GM18861 (cell line): Measurements from ENCODE around the gene CCDC51.
"Not testable (repeated sequence)": the region's sequence is repeated elsewhere in the genome, so short reads cannot be mapped to it uniquely, and the experiment has no call there.

ENCODE experiments used
- ATAC-seq: cut with Tn5 transposase; IDR thresholded peaks from one replicate; pipeline ENCODE4 v1.9.1; 2021; ENCODE audit not compliant: unreplicated experiment

CCDC51 gene

GRCh38 chr3:48466386-48467109 is 26.6 kb upstream of the CCDC51 start:
- ATAC-seq = peak; percentile 3

DNA sequence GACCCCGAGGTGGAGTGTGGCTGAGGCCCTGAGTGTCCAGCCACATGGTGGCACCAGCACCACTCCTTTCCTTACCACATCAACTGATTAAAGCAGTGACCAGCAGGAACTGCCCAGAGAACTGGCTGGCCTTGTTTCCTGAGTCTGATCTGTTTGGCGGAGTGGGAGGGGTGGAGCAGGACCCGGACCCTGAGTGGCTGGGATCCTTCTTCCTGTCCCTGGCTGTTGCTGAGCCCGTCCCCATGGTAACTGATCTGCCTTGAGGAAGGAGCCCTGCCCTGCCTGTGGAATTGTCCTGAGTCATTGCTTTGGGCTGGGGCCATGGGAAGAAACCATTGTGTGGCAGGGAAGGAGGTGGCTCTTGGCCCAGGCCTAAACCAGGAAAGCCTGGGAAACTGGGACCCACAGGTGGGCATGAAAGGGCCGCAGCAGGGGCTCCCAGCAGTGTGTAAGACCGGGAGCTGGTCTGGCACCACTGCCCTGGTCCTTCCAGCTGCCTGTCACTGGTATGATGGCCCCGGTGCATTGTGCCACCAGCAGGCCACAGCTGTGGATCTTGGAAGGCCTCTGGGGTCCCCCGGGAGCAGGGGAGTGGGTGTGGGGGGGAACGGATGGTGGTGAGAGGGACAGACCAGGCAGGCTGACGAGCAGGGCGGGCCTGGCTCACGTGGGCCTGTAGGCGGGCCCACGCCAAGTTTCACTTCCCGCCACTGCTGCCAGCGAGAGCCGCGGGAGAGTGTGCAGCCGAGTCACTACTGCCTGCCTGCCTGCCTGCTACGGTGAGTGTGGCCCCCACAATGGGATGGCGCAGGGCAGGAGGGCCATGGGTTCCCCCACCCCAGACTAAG is 25.8 kb upstream of the CCDC51 start:
- peak; percentile 68 for ATAC-seq

DNA sequence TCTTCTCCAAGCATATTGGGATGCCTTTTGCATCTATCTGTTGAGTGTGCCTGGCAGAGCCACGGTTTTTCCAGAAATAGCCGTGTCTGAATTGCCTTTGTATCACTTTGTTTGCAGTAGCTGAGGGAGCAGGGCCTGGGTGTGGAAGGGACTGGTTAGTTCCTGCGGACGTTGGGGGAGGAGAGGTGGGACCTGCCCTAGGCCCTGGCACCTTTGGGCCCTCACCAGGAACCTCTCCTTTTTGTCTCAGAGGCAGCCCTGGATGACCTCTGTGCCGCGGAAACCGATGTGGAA is 25.3 kb upstream of the CCDC51 start:
- ATAC-seq = no peak

GRCh38 chr3:48464713-48465221 is 24.8 kb upstream of the CCDC51 start:
- ATAC-seq = no peak

DNA sequence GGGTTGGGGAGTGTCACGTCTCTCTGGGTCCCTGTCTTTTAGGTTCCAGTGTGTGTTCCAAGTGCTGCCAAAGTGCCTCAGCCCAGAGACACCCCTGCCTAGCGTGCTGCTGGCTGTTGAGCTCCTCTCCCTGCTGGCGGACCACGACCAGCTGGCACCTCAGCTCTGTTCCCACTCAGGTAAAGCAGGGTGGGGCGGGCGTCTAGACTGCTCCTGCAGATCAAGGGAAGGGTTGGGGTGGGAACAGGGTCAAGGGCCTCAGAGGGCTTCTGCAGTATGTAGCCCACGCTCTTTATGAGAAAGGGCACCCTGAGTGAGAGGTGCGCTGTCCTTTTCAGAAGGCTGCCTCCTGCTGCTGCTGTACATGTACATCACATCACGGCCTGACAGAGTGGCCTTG is 23.8 kb upstream of the CCDC51 start:
- no peak for ATAC-seq

- ATAC-seq = not testable (repeated sequence)
Observed at GRCh38 chr3:48461767-48462166, 21.8 kb upstream of the CCDC51 start.

GRCh38 chr3:48460517-48460902 is 20.6 kb upstream of the CCDC51 start:
- no peak for ATAC-seq

DNA sequence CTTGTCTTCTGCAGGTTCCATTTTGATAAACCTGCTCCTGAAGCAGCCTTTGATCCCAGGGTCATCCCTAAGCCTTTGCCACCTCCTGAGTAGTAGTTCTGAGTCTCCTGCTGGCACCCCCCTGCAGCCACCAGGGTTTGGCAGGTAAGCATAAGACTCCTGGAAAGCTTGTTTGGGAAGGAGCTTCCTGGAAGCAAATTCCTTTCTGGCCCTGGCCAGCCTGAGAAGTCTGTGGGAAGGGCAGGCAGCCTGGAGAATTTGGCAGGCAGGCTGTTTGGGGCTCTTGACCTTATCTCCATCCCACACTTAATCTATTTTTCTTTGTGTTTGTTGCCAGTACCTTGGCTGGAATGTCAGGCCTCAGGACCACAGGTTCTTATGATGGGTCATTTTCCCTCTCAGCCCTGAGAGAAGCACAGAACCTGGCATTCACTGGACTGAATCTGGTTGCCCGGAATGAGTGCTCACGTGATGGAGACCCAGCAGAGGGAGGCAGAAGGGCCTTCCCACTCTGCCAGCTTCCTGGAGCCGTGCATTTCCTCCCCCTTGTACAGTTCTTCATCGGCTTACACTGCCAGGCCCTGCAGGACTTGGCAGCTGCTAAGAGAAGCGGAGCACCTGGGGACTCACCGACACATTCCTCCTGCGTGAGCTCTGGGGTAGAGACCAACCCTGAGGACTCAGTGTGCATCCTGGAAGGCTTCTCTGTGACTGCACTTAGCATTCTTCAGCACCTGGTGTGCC is 20.0 kb upstream of the CCDC51 start:
- no peak for ATAC-seq

DNA sequence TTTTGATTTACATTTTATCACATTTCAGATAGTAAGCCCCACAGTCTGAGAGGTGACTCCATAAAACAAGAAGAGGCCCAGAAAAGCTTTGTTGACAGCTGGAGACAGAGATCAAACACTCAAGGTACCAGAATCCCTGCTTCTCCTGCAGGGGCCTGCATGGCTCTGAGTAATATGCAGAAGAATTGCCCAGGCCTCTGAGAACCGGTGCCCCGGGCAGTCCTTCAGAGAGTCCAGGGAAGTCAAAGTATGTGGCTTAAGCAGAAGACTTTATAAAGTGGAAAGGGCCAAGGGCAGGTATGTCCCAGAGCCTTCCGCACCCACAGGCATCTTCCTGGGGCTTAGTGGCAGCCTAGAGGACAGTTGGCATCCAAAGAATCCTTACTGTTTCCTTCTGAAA is 19.4 kb upstream of the CCDC51 start:
- ATAC-seq = no peak

- no peak for ATAC-seq
Observed at GRCh38 chr3:48456456-48456855, 16.5 kb upstream of the CCDC51 start.

DNA sequence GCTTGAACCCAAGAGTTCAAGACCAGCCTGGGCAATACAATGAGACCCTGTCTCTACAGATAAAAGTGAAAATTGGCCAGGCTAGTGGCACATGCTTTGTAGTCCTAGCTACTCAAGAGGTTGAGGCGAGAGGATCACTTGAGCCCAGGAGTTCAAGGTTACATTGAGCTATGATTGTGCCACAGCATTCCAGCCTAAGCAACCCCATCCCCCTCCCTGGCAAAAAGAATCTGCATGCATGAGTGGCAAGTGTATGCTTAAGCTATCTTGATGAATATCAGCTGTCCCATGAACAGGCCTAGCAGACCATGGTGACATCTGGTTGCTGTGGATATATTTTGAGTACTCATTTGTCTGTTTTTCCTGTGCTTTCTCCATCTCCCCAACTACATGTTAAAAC is 11.4 kb upstream of the CCDC51 start:
- ATAC-seq = no peak

GRCh38 chr3:48446425-48447193 is 6.7 kb upstream of the CCDC51 start, which contains the start of gene ATRIP:
TSS of gene ATRIP (plus strand) at chr3:48446737. CDS start at chr3:48446846, 109 bp downstream.
- peak; percentile 78 for ATAC-seq

GRCh38 chr3:48446043-48446424 is 6.1 kb upstream of the CCDC51 start:
- no peak for ATAC-seq

GRCh38 chr3:48445277-48445882 is 5.5 kb upstream of the CCDC51 start:
- ATAC-seq = no peak

DNA sequence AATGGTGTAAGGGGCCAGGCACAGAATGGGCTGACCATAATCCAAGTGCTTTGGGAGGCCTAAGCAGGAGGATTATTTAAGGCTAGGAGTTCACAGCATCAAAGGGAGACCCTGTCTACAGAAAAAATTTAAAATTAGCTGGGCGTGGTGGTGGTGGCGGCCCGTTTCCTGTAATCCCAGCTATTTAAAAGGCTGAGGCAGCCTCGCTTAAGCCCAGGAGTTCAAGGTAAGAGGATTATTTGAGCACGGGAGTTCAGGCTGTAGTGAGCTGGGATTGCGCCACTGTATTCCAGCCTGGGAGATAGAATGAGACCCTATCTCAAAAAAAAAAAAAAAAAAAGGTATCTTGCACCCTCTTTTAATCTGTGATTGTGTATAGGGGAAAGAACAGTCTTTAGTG is 2.0 kb upstream of the CCDC51 start:
- no peak for ATAC-seq

- no peak for ATAC-seq
Observed at GRCh38 chr3:48440590-48440958, 655 bp upstream of the CCDC51 start.

- ATAC-seq = no peak
Observed at GRCh38 chr3:48437812-48438211, 2.1 kb downstream of the CCDC51 start.

DNA sequence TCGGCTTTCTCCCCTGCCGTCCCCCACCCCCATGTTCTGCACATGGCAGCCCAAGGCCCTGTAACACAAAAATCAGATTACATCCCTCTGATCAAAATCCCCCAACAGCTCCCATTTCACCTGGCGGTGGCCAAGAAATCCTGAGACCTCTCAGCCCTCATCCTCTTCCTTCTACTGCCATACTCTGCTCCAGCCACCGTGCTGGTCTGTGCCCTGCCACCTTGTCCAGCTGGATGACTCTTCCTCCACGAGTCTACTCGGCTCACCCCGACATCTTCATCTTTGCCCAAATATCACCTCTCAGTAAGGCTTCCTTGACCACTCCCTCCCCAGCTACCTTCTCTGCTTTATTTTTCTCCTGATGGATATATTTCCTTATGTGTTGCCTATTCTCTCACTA is 3.1 kb downstream of the CCDC51 start:
- no peak for ATAC-seq

GRCh38 chr3:48436477-48436787 is 3.5 kb downstream of the CCDC51 start:
- no peak for ATAC-seq

GRCh38 chr3:48435774-48436476 is 4.0 kb downstream of the CCDC51 start:
- ATAC-seq = no peak
